Muscle layer of duodenum (tissue), 2 donors: ENCODE data around the gene UBAP2.

Experiments
- H3K27ac ChIP-seq: one replicate; pipeline ENCODE4 v1.7.0; 2013; ENCODE audit warnings: mild to moderate bottlenecking, low read length
- H3K27me3 ChIP-seq: one replicate; pipeline ENCODE4 v1.7.0; 2013; ENCODE audit warnings: low read depth, mild to moderate bottlenecking, control low read depth, low read length
- H3K36me3 ChIP-seq, 2 donors: one replicate each; pipeline ENCODE4 v1.7.0; 2013; ENCODE audit warnings: low read length in 2 of 2, control low read depth in 1 of 2, mild to moderate bottlenecking in 1 of 2; ENCODE audit not compliant: insufficient read depth in 2 of 2, control insufficient read depth in 1 of 2
- H3K4me1 ChIP-seq, 2 donors: one replicate each; pipeline ENCODE4 v1.7.0; 2013; ENCODE audit warnings: low read length in 2 of 2, mild to moderate bottlenecking in 2 of 2, control low read depth in 1 of 2, moderate library complexity in 1 of 2; ENCODE audit not compliant: insufficient read depth in 2 of 2, control insufficient read depth in 1 of 2
- H3K4me3 ChIP-seq, 2 donors: one replicate each; pipeline ENCODE4 v1.7.0; 2013; ENCODE audit warnings: low read length in 2 of 2, low read depth in 1 of 2, mild to moderate bottlenecking in 1 of 2
- H3K9me3 ChIP-seq, 2 donors: one replicate each; pipeline ENCODE4 v1.7.0; 2013; ENCODE audit warnings: low read length in 2 of 2, control low read depth in 1 of 2, mild to moderate bottlenecking in 1 of 2; ENCODE audit not compliant: control insufficient read depth in 1 of 2
- donor health status: healthy.

The UBAP2 gene

DNA sequence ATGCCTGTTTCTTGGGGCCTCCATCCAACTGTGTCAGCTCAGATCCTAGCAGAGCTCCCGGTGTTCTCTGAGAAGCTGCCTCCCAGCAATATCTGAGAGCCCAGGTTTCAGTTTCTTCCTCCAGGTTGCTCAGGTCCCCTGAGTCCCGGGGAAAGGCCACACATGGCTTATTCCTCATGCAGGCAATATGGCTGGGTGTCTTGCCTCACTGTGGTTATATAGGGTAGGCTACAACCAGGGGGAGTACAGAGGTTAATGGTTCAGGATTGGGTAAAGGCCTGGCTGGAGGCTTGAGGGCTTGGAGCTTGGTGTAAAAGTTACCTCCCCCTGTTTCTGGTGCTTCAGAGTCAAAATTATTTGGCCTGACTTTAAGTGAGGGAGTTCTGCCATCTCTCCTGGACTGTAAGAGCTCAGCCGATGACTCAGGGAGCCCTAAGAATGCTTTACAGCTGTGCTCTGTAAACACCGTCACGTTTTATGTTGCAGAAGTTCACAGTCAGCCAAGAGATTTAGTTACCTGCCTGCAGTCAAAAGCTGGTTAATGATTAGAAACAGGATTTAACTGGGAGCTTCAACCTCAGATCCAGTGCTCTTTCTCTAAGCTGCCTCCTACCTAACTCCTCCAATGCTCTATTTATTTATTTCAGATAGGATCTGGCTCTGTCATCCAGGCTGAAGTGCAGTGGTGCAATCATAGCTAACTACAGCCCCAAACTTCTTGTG lies 24.3 kb upstream of the UBAP2 start:
- Histone ChIP-seq H3K9me3 (no peaks in the 10 kb centered on the region), H3K36me3 (no peaks in the 10 kb centered on the region), H3K4me3 (no peak overlapping the region), H3K4me1 (peaks cover 6 to 21% of the 10 kb centered on the region in 2 donors), H3K27me3 (no peaks in the 10 kb centered on the region), H3K27ac (no peak overlapping the region)

DNA sequence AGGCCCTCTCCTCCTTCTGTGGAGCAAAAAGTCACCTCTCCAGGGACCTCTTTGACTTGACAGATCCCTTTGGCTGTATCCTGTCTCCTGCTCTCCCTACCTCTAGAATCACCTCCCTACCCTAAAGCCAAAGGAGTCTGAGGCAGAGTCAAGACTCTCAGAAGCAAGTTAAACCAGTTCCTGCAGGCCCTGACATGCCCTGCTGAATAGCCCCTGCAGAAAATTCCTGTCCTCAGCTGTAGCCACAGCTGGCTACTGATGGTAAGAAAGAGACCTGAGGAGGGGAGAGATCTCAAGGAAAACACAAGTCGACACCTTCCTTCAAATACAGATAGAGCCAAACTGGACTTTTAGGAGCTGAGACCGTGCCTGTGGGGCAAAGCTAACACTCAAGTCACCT lies 23.7 kb upstream of the UBAP2 start:
- no peaks in the 10 kb centered on the region for H3K9me3 ChIP-seq
- no peaks in the 10 kb centered on the region for H3K36me3 ChIP-seq
- H3K27me3 ChIP-seq, result no peaks in the 10 kb centered on the region
- no peak overlapping the region for H3K27ac ChIP-seq
- no peak overlapping the region for H3K4me3 ChIP-seq
- H3K4me1 ChIP-seq, result peaks cover 6 to 21% of the 10 kb centered on the region in 2 donors

- Histone ChIP-seq H3K27me3 (no peaks in the 10 kb centered on the region), H3K36me3 (no peaks in the 10 kb centered on the region), H3K9me3 (no peaks in the 10 kb centered on the region), H3K4me1 (peaks cover 6 to 21% of the 10 kb centered on the region in 2 donors), H3K27ac (no peak overlapping the region), H3K4me3 (no peak overlapping the region)
Observed at GRCh38 chr9:34070606-34071324, 22.1 kb upstream of the UBAP2 start.

DNA sequence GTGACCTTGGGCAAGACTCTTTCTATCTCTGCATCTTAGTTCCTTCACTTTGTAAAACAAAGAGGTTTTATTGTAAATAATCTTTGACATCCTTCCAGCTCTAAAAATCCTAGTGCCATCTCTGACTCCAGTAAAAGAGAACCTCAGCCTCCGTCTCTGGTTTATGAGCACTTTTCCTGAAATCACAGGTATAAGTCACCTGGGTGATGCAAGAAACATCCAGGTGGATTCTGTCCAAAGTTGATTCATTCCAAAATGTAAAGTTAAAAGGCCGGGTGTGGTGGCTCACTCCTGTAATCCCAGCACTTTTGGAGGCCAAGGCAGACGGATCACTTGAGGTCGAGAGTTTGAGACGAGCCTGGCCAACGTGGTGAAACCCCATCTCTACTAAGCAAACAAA lies 21.1 kb upstream of the UBAP2 start:
- no peak overlapping the region for H3K4me3 ChIP-seq
- H3K27ac ChIP-seq, result no peak overlapping the region
- H3K36me3 ChIP-seq, result no peaks in the 10 kb centered on the region
- H3K27me3 ChIP-seq, result no peaks in the 10 kb centered on the region
- H3K4me1 ChIP-seq, result peaks cover 6 to 21% of the 10 kb centered on the region in 2 donors
- H3K9me3 ChIP-seq, result no peaks in the 10 kb centered on the region

DNA sequence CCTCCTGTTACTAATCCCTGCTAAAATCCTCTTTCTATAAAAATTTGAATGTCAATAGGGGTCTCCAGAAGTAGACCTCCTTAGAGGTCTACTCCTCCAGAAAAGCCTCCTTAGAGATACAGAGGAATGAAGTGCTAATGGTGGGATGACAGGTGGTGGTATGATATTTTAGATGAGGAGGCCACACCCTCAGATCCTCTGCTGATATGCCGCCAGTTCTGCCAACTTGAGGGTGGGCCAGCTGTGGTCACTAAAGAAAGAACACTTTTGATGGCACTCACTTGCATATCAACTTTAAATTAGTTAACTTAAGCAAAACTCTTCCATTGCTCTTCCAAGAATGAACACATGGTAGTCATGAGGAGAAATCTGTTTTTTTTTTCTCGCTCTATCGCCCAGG lies 16.9 kb upstream of the UBAP2 start:
- Histone ChIP-seq H3K27me3 (no peaks in the 10 kb centered on the region), H3K4me1 (no peaks in the 10 kb centered on the region), H3K36me3 (no peaks in the 10 kb centered on the region), H3K9me3 (no peaks in the 10 kb centered on the region), H3K27ac (no peak overlapping the region), H3K4me3 (no peak overlapping the region)

- Histone ChIP-seq H3K36me3 (no peaks in the 10 kb centered on the region), H3K4me1 (no peaks in the 10 kb centered on the region), H3K4me3 (no peak overlapping the region), H3K27ac (no peak overlapping the region), H3K9me3 (no peaks in the 10 kb centered on the region), H3K27me3 (no peaks in the 10 kb centered on the region)
Observed at GRCh38 chr9:34059954-34060353, 11.3 kb upstream of the UBAP2 start.

- H3K4me3 ChIP-seq, result no peak overlapping the region
Observed at GRCh38 chr9:34059281-34059680, 10.6 kb upstream of the UBAP2 start.

DNA sequence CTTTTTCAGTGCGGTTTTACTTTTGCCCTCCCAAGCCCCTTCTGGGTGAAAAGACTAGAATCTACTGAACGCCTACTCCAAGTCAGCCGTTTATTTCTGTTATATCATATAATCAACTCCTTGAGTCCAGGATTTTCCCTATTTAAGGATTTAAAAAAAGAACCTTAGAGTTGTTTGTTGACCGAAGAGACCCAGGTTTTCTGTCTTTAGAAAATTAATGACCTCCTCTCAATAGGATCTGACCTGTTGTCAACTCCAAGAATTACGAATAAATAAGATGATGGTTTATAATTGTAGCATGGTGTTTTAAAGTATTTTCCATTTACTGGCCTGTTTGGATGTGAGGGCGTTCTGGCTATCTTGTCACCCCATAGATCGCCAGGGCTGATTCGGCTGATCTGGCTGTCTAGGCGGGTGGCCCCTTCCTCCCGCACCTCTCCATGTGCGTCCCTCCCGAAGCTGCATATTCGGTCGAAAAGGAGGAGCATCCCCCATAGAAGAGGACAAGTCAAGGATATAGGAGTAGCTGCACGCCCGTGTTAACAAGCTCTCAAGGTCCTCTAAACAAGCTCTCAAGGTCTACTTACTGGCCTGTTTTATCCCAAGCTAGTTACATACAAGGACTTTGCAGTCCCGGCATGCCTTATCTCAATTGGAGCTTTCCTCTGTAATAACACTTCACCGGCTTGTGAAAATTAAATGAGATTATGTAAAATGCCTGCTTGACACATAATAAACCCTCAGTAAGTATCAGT lies 1.1 kb upstream of the UBAP2 start:
- H3K9me3 ChIP-seq, result no peaks in the 10 kb centered on the region
- H3K27ac ChIP-seq, result peak overlapping the region; percentile 96
- no peaks in the 10 kb centered on the region for H3K36me3 ChIP-seq
- peaks cover 15 to 18% of the 10 kb centered on the region in 2 donors for H3K4me1 ChIP-seq
- H3K27me3 ChIP-seq, result no peaks in the 10 kb centered on the region
- peak overlapping the region; percentile 91 for H3K4me3 ChIP-seq

More at GRCh38 chr9:34059281-34059680, 10.6 kb upstream of the UBAP2 start:
- H3K36me3 ChIP-seq, result no peaks in the 10 kb centered on the region
- H3K9me3 ChIP-seq, result no peaks in the 10 kb centered on the region
- no peaks in the 10 kb centered on the region for H3K27me3 ChIP-seq
- H3K4me1 ChIP-seq, result no peaks in the 10 kb centered on the region
- no peak overlapping the region for H3K27ac ChIP-seq

DNA sequence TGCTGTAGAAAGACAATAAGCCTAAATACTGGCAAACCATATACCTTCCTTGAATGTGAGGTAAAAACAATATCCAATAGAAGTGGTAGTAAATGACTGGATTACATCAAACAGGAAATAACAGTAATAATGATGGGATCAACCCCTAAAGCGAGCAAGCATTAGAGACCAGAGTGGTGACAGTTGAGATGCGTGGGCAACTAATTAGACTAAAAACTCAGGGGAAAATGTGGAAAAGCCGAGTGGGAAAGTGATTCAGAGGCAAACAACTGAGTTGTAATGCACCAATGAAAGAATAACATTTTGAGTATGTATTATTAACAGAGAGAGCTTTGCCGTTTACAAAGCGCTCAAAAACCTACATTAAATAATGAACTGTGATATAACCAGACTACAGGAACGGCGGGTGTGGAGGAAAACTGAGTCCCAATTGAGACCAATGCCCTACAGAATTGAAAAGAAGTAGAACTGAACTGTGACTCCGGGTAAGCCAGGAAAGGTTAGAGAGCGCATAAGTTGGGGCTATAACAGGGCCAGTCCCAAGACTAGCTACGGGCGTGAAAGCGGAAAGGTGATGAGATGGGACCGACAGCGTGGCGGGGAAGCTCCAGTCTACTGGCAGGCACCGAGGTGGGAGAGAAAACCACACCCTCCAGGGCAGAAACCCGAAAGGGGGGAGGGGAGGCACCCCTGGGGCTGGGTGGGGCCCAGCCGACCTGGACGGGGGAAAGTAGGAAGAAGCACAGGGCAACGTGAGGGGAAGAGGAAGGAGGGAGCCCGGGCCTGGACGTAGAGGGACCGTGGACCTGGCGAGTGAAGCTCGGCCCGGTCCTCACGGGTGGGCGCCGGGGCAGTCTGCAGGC lies 592 bp downstream of the UBAP2 start:
- Histone ChIP-seq H3K4me3 (peak overlapping the region; percentile 91), H3K4me1 (peaks cover 15 to 18% of the 10 kb centered on the region in 2 donors), H3K27ac (peak overlapping the region; percentile 96), H3K36me3 (no peaks in the 10 kb centered on the region), H3K27me3 (no peaks in the 10 kb centered on the region), H3K9me3 (no peaks in the 10 kb centered on the region)

- peaks cover 15 to 18% of the 10 kb centered on the region in 2 donors for H3K4me1 ChIP-seq
- no peaks in the 10 kb centered on the region for H3K36me3 ChIP-seq
- H3K27ac ChIP-seq, result no peak overlapping the region
- H3K27me3 ChIP-seq, result no peaks in the 10 kb centered on the region
- H3K9me3 ChIP-seq, result no peaks in the 10 kb centered on the region
- H3K4me3 ChIP-seq, result peak overlapping the region; percentile 91
Observed at GRCh38 chr9:34046784-34047379, 1.8 kb downstream of the UBAP2 start.
